H9 (cell line): ENCODE measurements around the gene CHMP2A. TPM values are rescaled to one million over a fixed set of nuclear protein-coding genes. Genes with fewer than 3 reads are reported as not detected.

Experiments used
- DNase-seq: peaks from one replicate; pipeline ENCODE4 v3.0.0-alpha.2; 2017
- H2AFZ ChIP-seq: one replicate; pipeline ENCODE4 v1.6.1; 2013; ENCODE audit warnings: mild to moderate bottlenecking, low read length, control low read depth, moderate library complexity
- H2AK5ac ChIP-seq: 2 replicates; pipeline ENCODE4 v1.6.1; 2013; ENCODE audit warnings: low read length, control low read depth, mixed read lengths; ENCODE audit not compliant: insufficient read length
- H2BK120ac ChIP-seq: one replicate; pipeline ENCODE4 v1.6.1; 2013; ENCODE audit warnings: low read depth, mild to moderate bottlenecking, low read length, control low read depth, inconsistent platforms; ENCODE audit not compliant: poor library complexity, severe bottlenecking
- H2BK12ac ChIP-seq: 2 replicates; pipeline ENCODE4 v1.6.1; 2013; ENCODE audit warnings: low read length, control low read depth, mixed read lengths, low read depth; ENCODE audit not compliant: insufficient read length
- H2BK15ac ChIP-seq: 2 replicates; pipeline ENCODE4 v1.6.1; 2013; ENCODE audit warnings: low read depth, low read length, control low read depth
- H2BK20ac ChIP-seq: one replicate; pipeline ENCODE4 v1.6.1; 2013; ENCODE audit warnings: low read depth, mild to moderate bottlenecking, low read length, control low read depth, inconsistent platforms; ENCODE audit not compliant: poor library complexity, severe bottlenecking
- H2BK5ac ChIP-seq: 2 replicates; pipeline ENCODE4 v1.6.1; 2013; ENCODE audit warnings: low read length, control low read depth, mixed read lengths; ENCODE audit not compliant: insufficient read length
- H3K14ac ChIP-seq: 2 replicates; pipeline ENCODE4 v1.6.1; 2013; ENCODE audit warnings: low read length, control low read depth; ENCODE audit not compliant: insufficient read depth
- H3K18ac ChIP-seq: 2 replicates; pipeline ENCODE4 v1.6.1; 2013; ENCODE audit warnings: low read depth, mild to moderate bottlenecking, mixed read lengths, low read length, control low read depth; ENCODE audit not compliant: insufficient read length
- H3K23ac ChIP-seq: 2 replicates; pipeline ENCODE4 v1.6.1; 2013; ENCODE audit warnings: low read length, control low read depth, mixed read lengths, low read depth; ENCODE audit not compliant: insufficient read length
- H3K23me2 ChIP-seq: 2 replicates; pipeline ENCODE4 v1.6.1; 2013; ENCODE audit warnings: low read depth, mild to moderate bottlenecking, mixed read lengths, low read length, control low read depth; ENCODE audit not compliant: insufficient read length, poor library complexity, severe bottlenecking
- H3K27ac ChIP-seq: 2 replicates; pipeline ENCODE4 v1.5.1; 2013; ENCODE audit warnings: low read length, control low read depth, mixed read lengths, low read depth; ENCODE audit not compliant: insufficient read length
- H3K27me3 ChIP-seq: 2 replicates; pipeline ENCODE4 v1.6.1; 2013; ENCODE audit warnings: low read length, control low read depth, inconsistent platforms; ENCODE audit not compliant: insufficient read depth
- H3K4ac ChIP-seq: 2 replicates; pipeline ENCODE4 v1.6.1; 2013; ENCODE audit warnings: low read depth, mild to moderate bottlenecking, control low read depth, inconsistent platforms, low read length, moderate library complexity
- H3K4me1 ChIP-seq: 2 replicates; pipeline ENCODE4 v1.6.1; 2013; ENCODE audit warnings: low read length, control low read depth, inconsistent platforms; ENCODE audit not compliant: insufficient read depth
- H3K4me2 ChIP-seq: 2 replicates; pipeline ENCODE4 v1.6.1; 2013; ENCODE audit warnings: low read length, control low read depth, mixed read lengths; ENCODE audit not compliant: insufficient read length, insufficient read depth
- H3K56ac ChIP-seq: 2 replicates; pipeline ENCODE4 v1.6.1; 2013; ENCODE audit warnings: low read depth, mild to moderate bottlenecking, mixed read lengths, low read length, control low read depth; ENCODE audit not compliant: insufficient read length
- H3K79me1 ChIP-seq: 2 replicates; pipeline ENCODE4 v1.6.1; 2013; ENCODE audit warnings: low read depth, mild to moderate bottlenecking, moderate library complexity, low read length, control low read depth, inconsistent platforms; ENCODE audit not compliant: insufficient read depth, poor library complexity, severe bottlenecking
- H3K79me2 ChIP-seq: 2 replicates; pipeline ENCODE4 v1.6.1; 2013; ENCODE audit warnings: low read length, control low read depth, inconsistent platforms; ENCODE audit not compliant: insufficient read depth
- H3K9ac ChIP-seq: 2 replicates; pipeline ENCODE4 v1.6.1; 2013; ENCODE audit warnings: low read length, control low read depth, mixed read lengths; ENCODE audit not compliant: insufficient read length; ENCODE audit errors: extremely low read depth
- H3K9me3 ChIP-seq: one replicate; pipeline ENCODE4 v1.6.1; 2013; ENCODE audit warnings: low read depth, low read length, inconsistent platforms; ENCODE audit not compliant: control insufficient read depth
- H3T11ph ChIP-seq: one replicate; pipeline ENCODE4 v1.6.1; 2013; ENCODE audit warnings: mild to moderate bottlenecking, low read length, control low read depth, inconsistent platforms
- H4K20me1 ChIP-seq: one replicate; pipeline ENCODE4 v1.6.1; 2013; ENCODE audit not compliant: control insufficient read depth, insufficient read length, insufficient read depth
- H4K5ac ChIP-seq: 2 replicates; pipeline ENCODE4 v1.6.1; 2013; ENCODE audit warnings: low read depth, mild to moderate bottlenecking, mixed read lengths, low read length, control low read depth; ENCODE audit not compliant: insufficient read length
- H4K8ac ChIP-seq: replicated peaks from 2 replicates; pipeline ENCODE4 v1.6.1; 2013; ENCODE audit warnings: low read length, control low read depth, mixed read lengths, low read depth; ENCODE audit not compliant: insufficient read length
- H4K91ac ChIP-seq: 2 replicates; pipeline ENCODE4 v1.6.1; 2013; ENCODE audit warnings: low read depth, mild to moderate bottlenecking, moderate library complexity, mixed read lengths, low read length, control low read depth; ENCODE audit not compliant: insufficient read length
- H3K27ac Mint-ChIP-seq, 3 experiments: 2 replicates in 2 of 3; 3 replicates in 1 of 3; pipeline ENCODE4 v1.8.0; 2020 to 2021; ENCODE audit warnings: mixed read lengths in 3 of 3, mild to moderate bottlenecking in 1 of 3, moderate library complexity in 1 of 3
- H3K27me3 Mint-ChIP-seq: 2 replicates; pipeline ENCODE4 v1.8.0; 2021; ENCODE audit warnings: low read depth, mild to moderate bottlenecking, moderate library complexity, mixed read lengths
- H3K36me3 Mint-ChIP-seq, 3 experiments: 2 replicates in 2 of 3; 3 replicates in 1 of 3; pipeline ENCODE4 v1.8.0; 2020 to 2021; ENCODE audit warnings: low read depth in 3 of 3, mixed read lengths in 3 of 3; ENCODE audit not compliant: insufficient read depth in 1 of 3
- H3K4me1 Mint-ChIP-seq, 2 experiments: 2 replicates each; pipeline ENCODE4 v1.8.0; 2020; ENCODE audit warnings: mixed read lengths in 2 of 2
- H3K4me3 Mint-ChIP-seq, 2 experiments: 2 replicates in 1 of 2; 3 replicates in 1 of 2; pipeline ENCODE4 v1.8.0; 2020 to 2021; ENCODE audit warnings: mild to moderate bottlenecking in 2 of 2, mixed read lengths in 2 of 2, moderate library complexity in 1 of 2
- H3K9me3 Mint-ChIP-seq, 2 experiments: 2 replicates in 1 of 2; 3 replicates in 1 of 2; pipeline ENCODE4 v1.8.0; 2020; ENCODE audit warnings: mild to moderate bottlenecking in 2 of 2, mixed read lengths in 2 of 2, moderate library complexity in 1 of 2
- WGBS: extraction: QIAGEN DNeasy Blood & Tissue Kit; methylation state at CpG from one replicate; pipeline ENCODE4 v1.1.7; 2013; ENCODE audit warnings: missing lambda C conversion rate, low lambda C conversion rate, mixed read lengths; ENCODE audit not compliant: insufficient read length; ENCODE audit errors: extremely low coverage; 5-methylcytosine and 5-hydroxymethylcytosine counted together
- total RNA-seq: library from RNA; stranded (reverse); gene quantifications from 2 replicates; pipeline ENCODE4 v1.2.1, GENCODE V29; 2021
- TF ChIP-seq, protein P1 (sequence below): fragments of 200-600 bp; sonication (generic); conservative IDR thresholded peaks from 3 replicates; pipeline ENCODE4 v1.8.0; 2021; ENCODE audit warnings: antibody characterized with exemption, mild to moderate bottlenecking

The CHMP2A gene
- total RNA-seq, 1 experiment from 2014 or later: 109 TPM

DNA sequence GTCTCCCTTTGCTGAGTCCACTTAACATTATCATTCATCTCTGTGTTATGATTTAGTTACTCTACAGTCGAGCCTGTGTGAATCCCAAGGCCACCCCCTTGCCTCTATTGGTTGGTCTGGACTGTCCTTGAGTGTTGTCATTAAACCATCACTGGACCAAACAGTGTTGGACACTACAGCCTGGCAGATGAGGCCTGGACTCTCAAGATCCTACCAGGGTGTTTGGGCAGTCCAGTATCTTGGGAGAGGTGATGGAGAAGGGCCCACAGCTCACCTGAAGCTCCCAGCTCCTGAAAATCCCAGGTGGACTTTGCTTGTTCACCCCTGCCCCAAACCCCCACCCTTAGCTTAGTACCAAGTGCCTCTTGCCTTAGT, 3.8 kb downstream of the CHMP2A start:
- no peak overlapping the region for H2BK15ac ChIP-seq
- no peak overlapping the region for H4K91ac ChIP-seq
- TF ChIP-seq, protein P1, sequence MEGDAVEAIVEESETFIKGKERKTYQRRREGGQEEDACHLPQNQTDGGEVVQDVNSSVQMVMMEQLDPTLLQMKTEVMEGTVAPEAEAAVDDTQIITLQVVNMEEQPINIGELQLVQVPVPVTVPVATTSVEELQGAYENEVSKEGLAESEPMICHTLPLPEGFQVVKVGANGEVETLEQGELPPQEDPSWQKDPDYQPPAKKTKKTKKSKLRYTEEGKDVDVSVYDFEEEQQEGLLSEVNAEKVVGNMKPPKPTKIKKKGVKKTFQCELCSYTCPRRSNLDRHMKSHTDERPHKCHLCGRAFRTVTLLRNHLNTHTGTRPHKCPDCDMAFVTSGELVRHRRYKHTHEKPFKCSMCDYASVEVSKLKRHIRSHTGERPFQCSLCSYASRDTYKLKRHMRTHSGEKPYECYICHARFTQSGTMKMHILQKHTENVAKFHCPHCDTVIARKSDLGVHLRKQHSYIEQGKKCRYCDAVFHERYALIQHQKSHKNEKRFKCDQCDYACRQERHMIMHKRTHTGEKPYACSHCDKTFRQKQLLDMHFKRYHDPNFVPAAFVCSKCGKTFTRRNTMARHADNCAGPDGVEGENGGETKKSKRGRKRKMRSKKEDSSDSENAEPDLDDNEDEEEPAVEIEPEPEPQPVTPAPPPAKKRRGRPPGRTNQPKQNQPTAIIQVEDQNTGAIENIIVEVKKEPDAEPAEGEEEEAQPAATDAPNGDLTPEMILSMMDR: no peak
- no peak overlapping the region for H2BK120ac ChIP-seq
- Mint-ChIP-seq H3K4me3 (peak overlapping the region in 1 of 2 experiments; percentile 50; a peak in 1 of 5 replicates), H3K27me3 (peaks cover 1% of the 10 kb centered on the region; the same call in 1 of the 2 replicates), H3K36me3 (peaks cover 49 to 86% (median 71%) of the 10 kb centered on the region in 3 experiments), H3K27ac (peak overlapping the region in 1 of 3 experiments; percentile 71; a peak in 1 of 7 replicates), H3K9me3 (no peaks in the 10 kb centered on the region; a peak in 1 of 5 replicates), H3K4me1 (peaks cover 24 to 26% of the 10 kb centered on the region in 2 experiments)
- H3K23me2 ChIP-seq: peaks cover 12% of the 10 kb centered on the region
- peaks cover 3% of the 10 kb centered on the region; the same call in 1 of the 2 replicates for H3K4me1 ChIP-seq
- no peaks in the 10 kb centered on the region for H3K9me3 ChIP-seq
- H2AK5ac ChIP-seq: no peak overlapping the region
- H3K4ac ChIP-seq: no peak overlapping the region
- no CpG with 5 or more reads among the region's 1 CpG for WGBS
- H3K27ac ChIP-seq: no peak overlapping the region
- peaks cover 12% of the 10 kb centered on the region; the same call in 1 of the 2 replicates for H3K79me2 ChIP-seq
- H3K23ac ChIP-seq: no peak overlapping the region
- H2BK20ac ChIP-seq: no peak overlapping the region
- H2BK5ac ChIP-seq: no peak overlapping the region
- H3K56ac ChIP-seq: no peak overlapping the region
- peaks cover 14% of the 10 kb centered on the region for H3K79me1 ChIP-seq
- H4K8ac ChIP-seq: no peak overlapping the region
- H3K9ac ChIP-seq: no peak overlapping the region
- H4K20me1 ChIP-seq: no peaks in the 10 kb centered on the region
- DNase-seq: no peak
- H2AFZ ChIP-seq: no peak overlapping the region
- H3K18ac ChIP-seq: no peak overlapping the region
- H3K4me2 ChIP-seq: no peak overlapping the region
- H3T11ph ChIP-seq: no peak overlapping the region
- H3K14ac ChIP-seq: no peak overlapping the region
- no peak overlapping the region for H2BK12ac ChIP-seq
- no peaks in the 10 kb centered on the region for H3K27me3 ChIP-seq
- H4K5ac ChIP-seq: no peak overlapping the region
